AG04450 (cell line): ENCODE data around the gene LCN15. TPM values are rescaled to one million over a fixed set of nuclear protein-coding genes. Genes with fewer than 3 reads are reported as not detected.

ENCODE experiments used
- CTCF ChIA-PET: fragments of 300-600, 350-600 bp; formaldehyde crosslinking; extraction: SDS; loops from one replicate; lab custom pipeline; 2022; ENCODE audit warnings: antibody characterized with exemption, inconsistent platforms; lab: Charles Lee
- POLR2A ChIA-PET: fragments of 350-600 bp; formaldehyde crosslinking; extraction: SDS; loops from one replicate; lab custom pipeline; 2021; ENCODE audit warnings: antibody characterized with exemption, inconsistent platforms; lab: Yijun Ruan, JAX
- DNase-seq: peaks from one replicate; pipeline ENCODE4 v3.0.0-alpha.2; 2011; ENCODE audit warnings: low read depth, low spot score
- H3K27ac ChIP-seq: one replicate; pipeline ENCODE4 v1.5.1; 2012; ENCODE audit warnings: low read depth, low read length, control low read depth
- H3K27me3 ChIP-seq: one replicate; pipeline ENCODE4 v1.6.0; 2012; ENCODE audit warnings: low read length; ENCODE audit not compliant: control insufficient read depth, insufficient read depth
- H3K4me3 ChIP-seq: 2 replicates; pipeline ENCODE4 v1.5.1; 2011; ENCODE audit warnings: mild to moderate bottlenecking, low read depth, low read length, control low read depth
- H3K9me3 ChIP-seq: 2 replicates; pipeline ENCODE4 v1.5.1; 2012; ENCODE audit warnings: low read length; ENCODE audit not compliant: control insufficient read depth, insufficient read depth
- CTCF ChIP-seq: IDR thresholded peaks from 2 replicates; pipeline ENCODE4 v1.5.1; 2011; ENCODE audit warnings: low read depth, low read length, control low read depth, inconsistent platforms
- polyA plus RNA-seq: library from polyadenylated mRNA; depleted of rRNA; stranded (reverse); fragments of >200 nt; gene quantifications from 2 replicates; pipeline ENCODE4 v1.2.3, GENCODE V29; 2011

The LCN15 gene
- polyA plus RNA-seq, 1 experiment = not detected

DNA sequence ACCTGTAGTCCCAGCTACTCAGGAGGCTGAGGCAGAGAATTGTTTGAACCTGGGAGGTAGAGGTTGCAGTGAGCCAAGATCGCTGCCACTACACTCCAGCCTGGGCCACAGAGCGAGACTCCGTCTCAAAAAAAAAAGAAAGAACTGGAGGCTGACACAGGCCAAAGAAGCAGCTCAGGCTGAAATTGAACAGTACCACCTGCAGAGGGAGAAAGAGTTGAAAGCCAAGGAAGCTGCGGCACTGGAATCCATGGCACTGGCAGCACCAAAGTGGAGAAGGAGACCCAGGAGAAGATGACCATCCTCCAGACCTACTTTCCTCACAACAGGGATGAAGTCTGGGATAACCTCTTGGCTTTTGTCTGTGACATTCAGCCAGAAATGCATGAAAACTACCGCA is 15.5 kb upstream of the LCN15 start:
- peak; percentile 28; the same call in 1 of the 2 replicates for TF ChIP-seq CTCF
- Histone ChIP-seq H3K27ac (no peak overlapping the region), H3K27me3 (peaks cover 35% of the 10 kb centered on the region), H3K4me3 (no peak overlapping the region), H3K9me3 (no peaks in the 10 kb centered on the region)
- CTCF ChIA-PET = interaction anchor here (1.1 kb wide), 1 partner anchor 19 kb away, joined by 3 read pairs; no protein-coding TSS in a partner anchor
- no peak for DNase-seq
- POLR2A ChIA-PET = no interaction called here

GRCh38 chr9:136777359-136777758 is 13.0 kb upstream of the LCN15 start:
- no peak for TF ChIP-seq CTCF
- Histone ChIP-seq H3K27me3 (peaks cover 35% of the 10 kb centered on the region), H3K4me3 (no peak overlapping the region), H3K27ac (no peak overlapping the region), H3K9me3 (peaks cover 9% of the 10 kb centered on the region)
- POLR2A ChIA-PET = interaction anchor here (1.2 kb wide), 1 partner anchor 49 kb away, joined by 5 read pairs; no protein-coding TSS in a partner anchor
- DNase-seq = no peak
- CTCF ChIA-PET = interaction anchor here (0.7 to 3.1 kb wide), 6 partner anchors 8 to 258 kb away, joined by 3 to 17 read pairs (median 6); no protein-coding TSS in a partner anchor

GRCh38 chr9:136776947-136777346 is 12.6 kb upstream of the LCN15 start:
- no peak for DNase-seq

DNA sequence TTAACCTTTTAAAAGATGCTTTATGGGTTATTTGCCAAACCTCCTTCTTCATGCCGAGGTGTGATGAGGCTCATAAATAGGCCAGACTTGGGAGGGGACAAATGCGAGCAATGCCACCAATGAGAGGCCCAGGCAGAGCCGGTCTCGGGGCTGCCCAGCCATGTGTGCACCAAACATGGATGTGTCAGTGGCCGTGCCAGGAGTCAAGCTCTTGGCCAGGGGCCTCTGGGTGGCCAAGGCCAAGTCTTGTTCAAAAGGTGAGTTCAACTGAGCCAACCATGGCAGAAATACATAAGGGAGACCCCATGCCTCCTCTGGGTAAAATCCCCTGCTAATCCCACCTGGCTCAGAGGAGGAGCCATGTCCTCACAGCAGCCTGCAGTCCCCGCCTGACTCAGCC is 10.9 kb upstream of the LCN15 start:
- Histone ChIP-seq H3K9me3 (peaks cover 9% of the 10 kb centered on the region), H3K4me3 (no peak overlapping the region), H3K27ac (no peak overlapping the region), H3K27me3 (peaks cover 28% of the 10 kb centered on the region)
- POLR2A ChIA-PET = no interaction called here
- CTCF ChIA-PET = no interaction called here
- no peak for DNase-seq
- TF ChIP-seq CTCF = no peak

More at GRCh38 chr9:136776947-136777346, 12.6 kb upstream of the LCN15 start:
- Histone ChIP-seq H3K27ac (no peak overlapping the region), H3K27me3 (peaks cover 37% of the 10 kb centered on the region), H3K4me3 (no peak overlapping the region), H3K9me3 (peaks cover 9% of the 10 kb centered on the region)
- no peak for TF ChIP-seq CTCF
- CTCF ChIA-PET = interaction anchor here (1.8 to 3.1 kb wide), 3 partner anchors 10 to 16 kb away, joined by 6 to 17 read pairs (median 11); no protein-coding TSS in a partner anchor
- POLR2A ChIA-PET = no interaction called here

DNA sequence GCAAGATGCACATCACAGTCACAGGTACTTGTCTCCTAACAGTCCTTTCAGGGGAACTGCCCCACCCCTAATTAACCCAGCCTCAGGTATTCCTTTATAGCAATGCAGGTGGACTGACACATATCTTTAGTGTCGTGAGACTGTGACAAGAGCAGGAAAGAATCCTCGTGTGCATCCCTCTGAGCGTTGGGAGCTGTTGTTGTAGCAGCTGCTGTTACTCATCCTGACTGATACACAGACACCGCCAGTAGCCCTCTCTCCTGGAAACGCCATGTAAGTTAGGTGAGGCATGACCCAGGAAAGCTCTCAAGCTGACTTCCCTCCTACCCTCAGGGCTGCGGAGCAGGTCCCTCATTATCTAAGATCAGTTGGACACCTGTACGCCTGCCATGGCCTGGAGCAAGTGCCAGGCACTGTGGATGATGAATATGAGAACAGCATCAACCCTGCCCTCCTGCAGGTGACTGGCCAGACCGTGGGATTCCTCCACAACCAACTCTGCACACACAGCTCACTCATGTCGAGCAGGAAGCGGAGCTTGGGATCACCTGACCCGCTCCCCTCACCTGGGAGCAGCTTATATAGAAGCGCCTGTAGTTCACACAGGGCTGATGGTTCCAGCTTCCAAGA is 10.2 kb upstream of the LCN15 start:
- CTCF ChIA-PET = no interaction called here
- POLR2A ChIA-PET = no interaction called here
- no peak for DNase-seq
- H3K27me3 ChIP-seq = peaks cover 25% of the 10 kb centered on the region
- H3K9me3 ChIP-seq = peaks cover 9% of the 10 kb centered on the region
- H3K4me3 ChIP-seq = no peak overlapping the region
- no peak for TF ChIP-seq CTCF
- no peak overlapping the region for H3K27ac ChIP-seq
